HepG2 (cell line): ENCODE results near the gene DNAJB5. TPM values are rescaled to one million over a fixed set of nuclear protein-coding genes. Genes with fewer than 3 reads are reported as not detected.

ENCODE experiments used
- ATAC-seq: fragments of 200-7000 bp; cut with Tn5 transposase; 3 replicates; pipeline ENCODE4 v1.9.1; 2020; ENCODE audit warnings: mild to moderate bottlenecking, moderate library complexity
- BruUV-seq: library from RNA; stranded (reverse); fragments of 400-500 nt; replicated peaks from 2 replicates; lab custom pipeline; 2021; lab: Mats Ljungman, UMichigan
- CTCF ChIA-PET: fragments of 300-600 bp; formaldehyde crosslinking; extraction: SDS; loops from one replicate; lab custom pipeline; 2021; ENCODE audit warnings: low total read pairs, inconsistent platforms, low intra/inter-chr PET ratio; lab: Yijun Ruan, JAX
- POLR2A ChIA-PET: fragments of 350-600 bp; sonication (Branson Sonifier 250); formaldehyde crosslinking; loops from one replicate; lab custom pipeline; 2020; ENCODE audit warnings: antibody characterized with exemption, inconsistent platforms; lab: Yijun Ruan, JAX
- DNase-seq: peaks from one replicate; pipeline ENCODE4 v3.0.0-alpha.2; 2015; ENCODE audit warnings: low spot score
- FAIRE-seq: peaks from 3 replicates; lab custom pipeline; 2011; peaks lifted over from hg19 to GRCh38; lab: Jason Lieb, UNC
- H2AFZ ChIP-seq: one replicate; pipeline ENCODE4 v1.6.1; 2011; ENCODE audit warnings: low read length, inconsistent platforms
- H3K27ac ChIP-seq: fragments of 300-600 bp; 3 replicates; pipeline ENCODE4 v1.8.0; 2011; ENCODE audit warnings: mixed run types, mild to moderate bottlenecking, mixed read lengths, low read length, inconsistent platforms; ENCODE audit not compliant: insufficient read depth; ENCODE audit errors: extremely low read length
- H3K27me3 ChIP-seq, 2 experiments: fragments of 200-600 bp in 1 of 2; 2 replicates in 1 of 2; 3 replicates in 1 of 2; pipeline versions ENCODE4 v1.6.0 to v1.8.0; 2011; ENCODE audit warnings: low read length in 2 of 2, mild to moderate bottlenecking in 2 of 2, moderate library complexity in 2 of 2, inconsistent platforms in 1 of 2; ENCODE audit not compliant: insufficient read depth in 2 of 2, control insufficient read depth in 1 of 2
- H3K36me3 ChIP-seq, 2 experiments: fragments of 200-600 bp in 1 of 2; replicated peaks in 1 of 2; 2 replicates in 1 of 2; 3 replicates in 1 of 2; pipeline versions ENCODE4 v1.5.1 to v1.8.0; 2011; ENCODE audit warnings: low read length in 2 of 2, inconsistent platforms in 1 of 2; ENCODE audit not compliant: insufficient read depth in 2 of 2, control insufficient read depth in 1 of 2
- H3K4me1 ChIP-seq: 2 replicates; pipeline ENCODE4 v1.5.1; 2012; ENCODE audit warnings: low read length, inconsistent platforms; ENCODE audit not compliant: insufficient read depth
- H3K4me2 ChIP-seq: 2 replicates; pipeline ENCODE4 v1.6.0; 2011; ENCODE audit warnings: low read depth, low read length, inconsistent platforms
- H3K4me3 ChIP-seq, 3 experiments: fragments of 200-600 bp in 1 of 3; sonication (generic), shearing (Covaris generic) in 1 of 3; replicated peaks in 1 of 3; 2 replicates each; pipeline ENCODE4 v1.5.1; 2011 to 2016; ENCODE audit warnings: low read length in 3 of 3, inconsistent platforms in 2 of 3, low read depth in 2 of 3, mild to moderate bottlenecking in 2 of 3, control low read depth in 1 of 3, mixed read lengths in 1 of 3; ENCODE audit not compliant: insufficient read depth in 1 of 3
- H3K79me2 ChIP-seq: one replicate; pipeline ENCODE4 v1.6.1; 2011; ENCODE audit warnings: low read length, inconsistent platforms; ENCODE audit not compliant: insufficient read depth
- H3K9ac ChIP-seq: 2 replicates; pipeline ENCODE4 v1.6.0; 2011; ENCODE audit warnings: mild to moderate bottlenecking, low read depth, low read length, inconsistent platforms; ENCODE audit not compliant: insufficient read depth
- H3K9me3 ChIP-seq: 2 replicates; pipeline ENCODE4 v1.5.1; 2012; ENCODE audit warnings: mild to moderate bottlenecking, low read length
- H4K20me1 ChIP-seq: 2 replicates; pipeline ENCODE4 v1.6.0; 2011; ENCODE audit warnings: inconsistent platforms, mild to moderate bottlenecking, low read length, moderate library complexity; ENCODE audit not compliant: insufficient read depth
- GFI1 ChIP-seq: sonication (generic); formaldehyde crosslinking; IDR thresholded peaks from 2 replicates; pipeline ENCODE4 v1.5.0; 2020; ENCODE audit warnings: missing genetic modification reagents, mild to moderate bottlenecking, borderline replicate concordance
- MBD4 ChIP-seq: IDR thresholded peaks from 2 replicates; pipeline ENCODE4 v1.6.1; 2012; ENCODE audit warnings: low read length, inconsistent platforms, borderline replicate concordance
- MIER2 ChIP-seq: IDR thresholded peaks from 2 replicates; pipeline ENCODE4 v1.6.1; 2016; ENCODE audit warnings: missing biosample characterization, missing genetic modification reagents
- NR3C1 ChIP-seq: sonication (generic); formaldehyde crosslinking; IDR thresholded peaks from 2 replicates; pipeline ENCODE4 v1.4.0; 2020; ENCODE audit warnings: missing genetic modification reagents
- SALL1 ChIP-seq: sonication (generic); formaldehyde crosslinking; IDR thresholded peaks from 2 replicates; pipeline ENCODE4 v1.8.0; 2022; ENCODE audit warnings: mild to moderate bottlenecking, missing genetic modification reagents
- UBTF ChIP-seq: sonication (generic); formaldehyde crosslinking; IDR thresholded peaks from 2 replicates; pipeline ENCODE4 v1.4.0; 2020; ENCODE audit warnings: mild to moderate bottlenecking, missing genetic modification reagents
- ZNF101 ChIP-seq: sonication (generic); formaldehyde crosslinking; IDR thresholded peaks from 2 replicates; pipeline ENCODE4 v1.4.0; 2020; ENCODE audit warnings: mild to moderate bottlenecking, low read depth, missing genetic modification reagents, borderline replicate concordance
- ZNF232 ChIP-seq: sonication (generic); formaldehyde crosslinking; IDR thresholded peaks from 2 replicates; pipeline ENCODE4 v1.4.0; 2020; ENCODE audit warnings: missing genetic modification reagents, borderline replicate concordance
- ZNF280B ChIP-seq: sonication (generic); formaldehyde crosslinking; IDR thresholded peaks from 2 replicates; pipeline ENCODE4 v1.5.0; 2020; ENCODE audit warnings: missing genetic modification reagents, mild to moderate bottlenecking, borderline replicate concordance
- ZNF558 ChIP-seq: sonication (generic); formaldehyde crosslinking; IDR thresholded peaks from 2 replicates; pipeline ENCODE4 v1.9.0; 2022; ENCODE audit warnings: mild to moderate bottlenecking, missing genetic modification reagents, borderline replicate concordance
- ZNF564 ChIP-seq: sonication (generic); formaldehyde crosslinking; IDR thresholded peaks from 2 replicates; pipeline ENCODE4 v1.8.1; 2023; ENCODE audit warnings: mild to moderate bottlenecking, missing genetic modification reagents
- ZNF605 ChIP-seq: sonication (generic); formaldehyde crosslinking; IDR thresholded peaks from 2 replicates; pipeline ENCODE4 v1.8.0; 2022; ENCODE audit warnings: mild to moderate bottlenecking, missing genetic modification reagents
- ZNF781 ChIP-seq: sonication (generic); formaldehyde crosslinking; IDR thresholded peaks from 2 replicates; pipeline ENCODE4 v1.5.1; 2020; ENCODE audit warnings: borderline replicate concordance, mild to moderate bottlenecking, missing genetic modification reagents; ENCODE audit errors: not compliant biosample characterization
- ZNF788 ChIP-seq: sonication (generic); formaldehyde crosslinking; IDR thresholded peaks from 2 replicates; pipeline ENCODE4 v1.5.0; 2020; ENCODE audit warnings: mild to moderate bottlenecking, missing genetic modification reagents, borderline replicate concordance
- WGBS: methylation state at CpG from one replicate; pipeline ENCODE4 v1.1.6; 2017; ENCODE audit warnings: low lambda C conversion rate; 5-methylcytosine and 5-hydroxymethylcytosine counted together
- in situ Hi-C: cut with HindIII; loops from 2 replicates; pipeline ENCODE4 v1.10.0; 2017; ENCODE audit warnings: low pct_unique_long_range_greater_than_20kb; ENCODE audit not compliant: extremely low pct_ligation_motif_present
- intact Hi-C: fragments of 100-400 bp; cut with micrococcal nuclease; formaldehyde crosslinking; loops from one replicate; pipeline ENCODE4 v1.10.0; 2022; ENCODE audit not compliant: unreplicated experiment
- polyA plus RNA-seq, 8 experiments: library from polyadenylated mRNA; depleted of rRNA in 3 of 8; stranded (reverse) in 7 of 8; unstranded in 1 of 8; fragments of >200 nt; fragmentation: Illumina TruSeq in 4 of 8; extraction: Trizol in 4 of 8; gene quantifications; 2 replicates each; pipeline versions ENCODE4 v1.2.1 to v1.2.3, GENCODE V29; 2011 to 2016; ENCODE audit warnings: low read depth in 4 of 8, missing spikeins in 1 of 8, mixed read lengths in 1 of 8; ENCODE audit not compliant: insufficient read depth in 1 of 8
- total RNA-seq, 5 experiments: library from RNA; depleted of rRNA; stranded (reverse); fragments of >200 nt; fragmentation: Illumina TruSeq; extraction: Trizol; gene quantifications; 2 replicates each; pipeline ENCODE4 v1.2.3, GENCODE V29; 2016; ENCODE audit warnings: low read depth in 1 of 5
- TF ChIP-seq, protein P1 (sequence below): sonication (generic); formaldehyde crosslinking; IDR thresholded peaks from 2 replicates; pipeline ENCODE4 v1.8.0; 2023; ENCODE audit warnings: mild to moderate bottlenecking, missing genetic modification reagents
- TF ChIP-seq, protein P2 (sequence below): sonication (generic); formaldehyde crosslinking; IDR thresholded peaks from 2 replicates; pipeline ENCODE4 v1.4.0; 2020; ENCODE audit warnings: missing genetic modification reagents

The DNAJB5 gene
- total and polyA plus RNA-seq, 2 of the 13 experiments (the other 11 are each of a cell fraction or from before 2014, with no cell fraction given), result 0.40 to 0.69 TPM

DNA sequence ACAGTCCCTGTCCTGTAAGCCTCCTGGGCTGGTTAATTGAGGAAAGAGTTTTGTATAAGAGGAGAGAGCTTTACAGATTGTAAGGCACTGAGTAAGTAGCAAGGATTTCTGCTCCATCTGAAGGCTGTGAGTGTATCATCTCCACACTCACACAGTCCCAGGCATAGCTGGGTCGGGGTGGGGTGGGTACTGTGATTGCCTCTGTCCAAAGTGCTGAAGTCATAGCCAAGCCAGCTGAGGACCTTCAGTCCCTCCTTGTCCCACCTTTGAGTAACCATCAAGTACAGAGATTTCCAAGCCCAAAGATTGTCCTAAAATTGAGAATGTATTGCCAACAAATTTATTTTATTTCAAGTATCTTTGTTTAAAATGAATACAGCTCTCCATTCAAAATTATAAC, 5.5 kb upstream of the DNAJB5 start:
- intact Hi-C loops, result no loop called here
- in situ Hi-C loops, result no loop called here
- H3K36me3 ChIP-seq, result no peaks in the 10 kb centered on the region
- no TSS peak for BruUV-seq
- CTCF ChIA-PET, result interaction anchor here (2.0 kb wide), 1 partner anchor 84 kb away, joined by 11 read pairs; no protein-coding TSS in a partner anchor
- DNase-seq (no peak), ATAC-seq (no peak; the same call in 2 of the 3 replicates), FAIRE-seq (no peak)
- no peak overlapping the region for H3K27ac ChIP-seq
- H2AFZ ChIP-seq, result no peak overlapping the region
- no peaks in the 10 kb centered on the region for H3K9me3 ChIP-seq
- no peak overlapping the region for H3K9ac ChIP-seq
- H3K4me1 ChIP-seq, result peaks cover 4% of the 10 kb centered on the region; the same call in 1 of the 2 replicates
- H3K4me3 ChIP-seq, result no peak overlapping the region
- peaks cover 0 to 30% of the 10 kb centered on the region in 2 experiments; a peak in 4 of 5 replicates for H3K27me3 ChIP-seq
- WGBS, result 0% methylated on average over 1 of the region's 1 CpG
- POLR2A ChIA-PET, result no interaction called here
- H3K79me2 ChIP-seq, result no peaks in the 10 kb centered on the region
- H3K4me2 ChIP-seq, result no peak overlapping the region
- no peaks in the 10 kb centered on the region for H4K20me1 ChIP-seq
- TF ChIP-seq, protein P1, sequence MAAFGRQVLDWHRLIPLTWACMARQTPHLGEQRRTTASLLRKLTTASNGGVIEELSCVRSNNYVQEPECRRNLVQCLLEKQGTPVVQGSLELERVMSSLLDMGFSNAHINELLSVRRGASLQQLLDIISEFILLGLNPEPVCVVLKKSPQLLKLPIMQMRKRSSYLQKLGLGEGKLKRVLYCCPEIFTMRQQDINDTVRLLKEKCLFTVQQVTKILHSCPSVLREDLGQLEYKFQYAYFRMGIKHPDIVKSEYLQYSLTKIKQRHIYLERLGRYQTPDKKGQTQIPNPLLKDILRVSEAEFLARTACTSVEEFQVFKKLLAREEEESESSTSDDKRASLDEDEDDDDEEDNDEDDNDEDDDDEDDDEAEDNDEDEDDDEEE (CRISPR knock-in tag), result no peak
- TF ChIP-seq MIER2 (CRISPR knock-in tag) (peak; percentile 95), SALL1 (CRISPR knock-in tag) (peak; percentile 39; the same call in 1 of the 2 replicates), ZNF232 (0 out of 2 replicates have a peak, but pooled peaks have one; percentile 23), ZNF558 (CRISPR knock-in tag) (no peak), NR3C1 (CRISPR knock-in tag) (no peak), ZNF101 (CRISPR knock-in tag) (no peak), ZNF605 (CRISPR knock-in tag) (no peak), GFI1 (CRISPR knock-in tag) (no peak), ZNF781 (no peak), ZNF788 (CRISPR knock-in tag) (no peak), UBTF (no peak), ZNF280B (no peak), MBD4 (no peak), ZNF564 (CRISPR knock-in tag) (no peak)
- TF ChIP-seq, protein P2, sequence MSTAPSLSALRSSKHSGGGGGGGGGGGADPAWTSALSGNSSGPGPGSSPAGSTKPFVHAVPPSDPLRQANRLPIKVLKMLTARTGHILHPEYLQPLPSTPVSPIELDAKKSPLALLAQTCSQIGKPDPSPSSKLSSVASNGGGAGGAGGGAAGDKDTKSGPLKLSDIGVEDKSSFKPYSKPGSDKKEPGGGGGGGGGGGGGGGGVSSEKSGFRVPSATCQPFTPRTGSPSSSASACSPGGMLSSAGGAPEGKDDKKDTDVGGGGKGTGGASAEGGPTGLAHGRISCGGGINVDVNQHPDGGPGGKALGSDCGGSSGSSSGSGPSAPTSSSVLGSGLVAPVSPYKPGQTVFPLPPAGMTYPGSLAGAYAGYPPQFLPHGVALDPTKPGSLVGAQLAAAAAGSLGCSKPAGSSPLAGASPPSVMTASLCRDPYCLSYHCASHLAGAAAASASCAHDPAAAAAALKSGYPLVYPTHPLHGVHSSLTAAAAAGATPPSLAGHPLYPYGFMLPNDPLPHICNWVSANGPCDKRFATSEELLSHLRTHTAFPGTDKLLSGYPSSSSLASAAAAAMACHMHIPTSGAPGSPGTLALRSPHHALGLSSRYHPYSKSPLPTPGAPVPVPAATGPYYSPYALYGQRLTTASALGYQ (CRISPR knock-in tag), result no peak
